PFSK-1 (cell line): ENCODE data around the gene ATP1B2.

Source experiments
- FOXP2 ChIP-seq: optimal IDR thresholded peaks from 2 replicates; pipeline ENCODE3; 2011; ENCODE audit warnings: borderline replicate concordance, control low read depth, inconsistent platforms; ENCODE audit not compliant: insufficient read depth; ENCODE audit errors: extremely low read length, extremely low read depth
- POLR2AphosphoS5 ChIP-seq: IDR thresholded peaks from 2 replicates; pipeline ENCODE4 v1.6.1; 2012; ENCODE audit warnings: low read depth, mild to moderate bottlenecking, control low read depth, low read length, moderate library complexity
- SIN3A ChIP-seq: IDR thresholded peaks from 2 replicates; pipeline ENCODE4 v1.6.1; 2012; ENCODE audit warnings: mild to moderate bottlenecking, low read length, moderate library complexity, borderline replicate concordance; ENCODE audit not compliant: insufficient read depth
- TAF1 ChIP-seq: IDR thresholded peaks from 2 replicates; pipeline ENCODE4 v1.6.1; 2012; ENCODE audit warnings: low read length, control low read depth, borderline replicate concordance; ENCODE audit not compliant: insufficient read depth
- TF ChIP-seq, protein P1 (sequence below), 2 experiments: IDR thresholded peaks; 2 replicates each; pipeline versions ENCODE4 v1.6.1 to v1.8.0; 2011 to 2012; ENCODE audit warnings: low read depth in 2 of 2, low read length in 2 of 2, control low read depth in 1 of 2, inconsistent platforms in 1 of 2, mild to moderate bottlenecking in 1 of 2, moderate library complexity in 1 of 2; ENCODE audit not compliant: insufficient read depth in 1 of 2

DNA sequence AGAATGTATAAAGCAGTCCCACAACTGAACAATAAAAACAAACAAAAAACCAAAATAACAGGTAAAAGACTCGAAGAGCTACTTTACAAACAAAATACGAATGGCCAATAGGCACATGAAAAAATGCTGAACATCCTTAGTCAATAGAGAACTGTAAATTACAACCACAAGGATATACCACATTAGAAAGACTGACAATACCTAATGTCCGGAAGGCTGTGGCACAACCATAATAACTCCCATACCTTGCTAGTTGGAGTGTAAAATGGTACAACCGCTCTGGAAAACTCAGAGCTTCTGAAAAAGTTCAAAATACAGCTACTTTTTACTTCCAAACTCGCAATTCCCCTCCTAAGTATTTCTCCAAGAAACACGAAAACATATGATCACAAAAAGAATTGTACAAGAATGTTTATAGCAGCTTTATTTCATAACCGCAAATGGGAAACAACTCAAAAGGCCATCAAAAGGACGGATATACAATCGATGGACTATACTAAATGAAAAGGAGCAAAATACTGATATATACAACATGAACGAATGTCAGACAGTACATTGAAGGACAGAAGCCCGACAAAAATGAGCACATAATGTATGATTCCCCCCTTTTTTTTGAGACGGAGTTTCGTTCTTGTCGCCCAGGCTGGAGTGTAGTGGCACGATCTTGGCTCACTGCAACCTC, 34.3 kb downstream of the ATP1B2 start:
- TF ChIP-seq, protein P1, sequence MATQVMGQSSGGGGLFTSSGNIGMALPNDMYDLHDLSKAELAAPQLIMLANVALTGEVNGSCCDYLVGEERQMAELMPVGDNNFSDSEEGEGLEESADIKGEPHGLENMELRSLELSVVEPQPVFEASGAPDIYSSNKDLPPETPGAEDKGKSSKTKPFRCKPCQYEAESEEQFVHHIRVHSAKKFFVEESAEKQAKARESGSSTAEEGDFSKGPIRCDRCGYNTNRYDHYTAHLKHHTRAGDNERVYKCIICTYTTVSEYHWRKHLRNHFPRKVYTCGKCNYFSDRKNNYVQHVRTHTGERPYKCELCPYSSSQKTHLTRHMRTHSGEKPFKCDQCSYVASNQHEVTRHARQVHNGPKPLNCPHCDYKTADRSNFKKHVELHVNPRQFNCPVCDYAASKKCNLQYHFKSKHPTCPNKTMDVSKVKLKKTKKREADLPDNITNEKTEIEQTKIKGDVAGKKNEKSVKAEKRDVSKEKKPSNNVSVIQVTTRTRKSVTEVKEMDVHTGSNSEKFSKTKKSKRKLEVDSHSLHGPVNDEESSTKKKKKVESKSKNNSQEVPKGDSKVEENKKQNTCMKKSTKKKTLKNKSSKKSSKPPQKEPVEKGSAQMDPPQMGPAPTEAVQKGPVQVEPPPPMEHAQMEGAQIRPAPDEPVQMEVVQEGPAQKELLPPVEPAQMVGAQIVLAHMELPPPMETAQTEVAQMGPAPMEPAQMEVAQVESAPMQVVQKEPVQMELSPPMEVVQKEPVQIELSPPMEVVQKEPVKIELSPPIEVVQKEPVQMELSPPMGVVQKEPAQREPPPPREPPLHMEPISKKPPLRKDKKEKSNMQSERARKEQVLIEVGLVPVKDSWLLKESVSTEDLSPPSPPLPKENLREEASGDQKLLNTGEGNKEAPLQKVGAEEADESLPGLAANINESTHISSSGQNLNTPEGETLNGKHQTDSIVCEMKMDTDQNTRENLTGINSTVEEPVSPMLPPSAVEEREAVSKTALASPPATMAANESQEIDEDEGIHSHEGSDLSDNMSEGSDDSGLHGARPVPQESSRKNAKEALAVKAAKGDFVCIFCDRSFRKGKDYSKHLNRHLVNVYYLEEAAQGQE (IDR thresholded peaks at IDR 0.05; ENCODE audit: insufficient read depth in 1 of 2, low read depth in 2 of 2, low read length in 2 of 2): no peak
- TF ChIP-seq TAF1 (no peak), SIN3A (no peak), POLR2AphosphoS5 (no peak), FOXP2 (no peak)
